SK-N-SH treated with all-trans-retinoic acid at 6 μM for 48 hours (cell line): Measurements from ENCODE around the gene DEFB114.

Source experiments
- ARNTL ChIP-seq: fragments of 450-650 bp; formaldehyde crosslinking; IDR thresholded peaks from 2 replicates; pipeline ENCODE4 v1.5.0; 2020; ENCODE audit warnings: low read depth, mild to moderate bottlenecking, moderate library complexity, borderline replicate concordance
- OSR1 ChIP-seq: fragments of 250-450 bp; sonication (Bioruptor Pico); IDR thresholded peaks from 2 replicates; pipeline ENCODE4 v1.8.0; 2022; ENCODE audit warnings: moderate library complexity, mild to moderate bottlenecking, inconsistent platforms
- PPARA ChIP-seq: fragments of 250-450 bp; sonication (Bioruptor Pico); IDR thresholded peaks from 2 replicates; pipeline ENCODE4 v1.5.0; 2020; ENCODE audit warnings: mild to moderate bottlenecking, borderline replicate concordance
- RARB ChIP-seq: fragments of 250-450 bp; sonication (Bioruptor Pico); IDR thresholded peaks from 2 replicates; pipeline ENCODE4 v1.8.0; 2021; ENCODE audit warnings: mild to moderate bottlenecking, moderate library complexity
- SNAI2 ChIP-seq: fragments of 250-450 bp; sonication (Bioruptor Pico); IDR thresholded peaks from 2 replicates; pipeline ENCODE4 v1.5.0; 2020; ENCODE audit warnings: mild to moderate bottlenecking, moderate library complexity
- TCF4 ChIP-seq: fragments of 250-450 bp; sonication (Bioruptor Pico); IDR thresholded peaks from 2 replicates; pipeline ENCODE4 v1.8.0; 2021; ENCODE audit warnings: mild to moderate bottlenecking, moderate library complexity, borderline replicate concordance
- TOX ChIP-seq: fragments of 250-450 bp; sonication (Bioruptor Pico); IDR thresholded peaks from 2 replicates; pipeline ENCODE4 v1.8.0; 2021; ENCODE audit warnings: mild to moderate bottlenecking, moderate library complexity, borderline replicate concordance
- ZFP3 ChIP-seq: fragments of 250-450 bp; sonication (Bioruptor Pico); IDR thresholded peaks from 2 replicates; pipeline ENCODE4 v1.5.0; 2020; ENCODE audit warnings: mild to moderate bottlenecking, moderate library complexity
- ZFP30 ChIP-seq: fragments of 450-650 bp; formaldehyde crosslinking; IDR thresholded peaks from 2 replicates; pipeline ENCODE4 v1.5.0; 2022; ENCODE audit warnings: mild to moderate bottlenecking, moderate library complexity
- ZNF565 ChIP-seq: fragments of 450-650 bp; formaldehyde crosslinking; conservative IDR thresholded peaks from 2 replicates; pipeline ENCODE4 v1.5.0; 2020; ENCODE audit warnings: low read depth, mild to moderate bottlenecking, moderate library complexity
- ZNF70 ChIP-seq: fragments of 450-650 bp; formaldehyde crosslinking; IDR thresholded peaks from 2 replicates; pipeline ENCODE4 v1.5.0; 2020; ENCODE audit warnings: mild to moderate bottlenecking, moderate library complexity
- TF ChIP-seq, protein P1 (sequence below): fragments of 250-450 bp; sonication (Bioruptor Pico); IDR thresholded peaks from 2 replicates; pipeline ENCODE4 v1.8.0; 2020; ENCODE audit warnings: mild to moderate bottlenecking, moderate library complexity, borderline replicate concordance
- TF ChIP-seq, protein P2 (sequence below): fragments of 250-450 bp; sonication (Bioruptor Pico); IDR thresholded peaks from 2 replicates; pipeline ENCODE4 v1.8.0; 2021; ENCODE audit warnings: low read depth, mild to moderate bottlenecking, moderate library complexity, borderline replicate concordance

DNA sequence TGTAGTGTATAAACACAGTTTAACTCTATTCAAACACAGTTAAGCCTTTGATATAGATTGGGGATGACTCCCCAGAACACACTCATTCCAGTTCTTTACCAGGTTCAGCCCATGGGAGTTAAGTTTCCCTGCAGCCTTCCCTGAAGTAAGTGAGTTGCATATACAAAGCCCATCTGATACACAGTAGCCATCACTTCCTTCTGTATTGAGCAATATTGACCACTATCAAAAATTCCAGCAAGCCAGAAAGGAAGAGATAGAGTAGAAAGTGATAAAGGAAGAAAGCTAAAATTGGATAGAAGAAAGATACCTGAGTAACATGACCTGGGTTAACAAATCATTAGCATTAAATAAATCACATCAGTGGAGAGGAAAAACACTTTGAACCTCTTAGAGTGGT, 34.6 kb downstream of the DEFB114 start:
- TF ChIP-seq ZNF565 (CRISPR knock-in tag) (no peak), ARNTL (no peak), OSR1 (CRISPR knock-in tag) (no peak), ZNF70 (no peak), ZFP30 (CRISPR knock-in tag) (no peak), PPARA (no peak), TCF4 (CRISPR knock-in tag) (no peak), TOX (no peak), SNAI2 (CRISPR knock-in tag) (no peak), RARB (CRISPR knock-in tag) (no peak), ZFP3 (CRISPR knock-in tag) (no peak)
- TF ChIP-seq, protein P1, sequence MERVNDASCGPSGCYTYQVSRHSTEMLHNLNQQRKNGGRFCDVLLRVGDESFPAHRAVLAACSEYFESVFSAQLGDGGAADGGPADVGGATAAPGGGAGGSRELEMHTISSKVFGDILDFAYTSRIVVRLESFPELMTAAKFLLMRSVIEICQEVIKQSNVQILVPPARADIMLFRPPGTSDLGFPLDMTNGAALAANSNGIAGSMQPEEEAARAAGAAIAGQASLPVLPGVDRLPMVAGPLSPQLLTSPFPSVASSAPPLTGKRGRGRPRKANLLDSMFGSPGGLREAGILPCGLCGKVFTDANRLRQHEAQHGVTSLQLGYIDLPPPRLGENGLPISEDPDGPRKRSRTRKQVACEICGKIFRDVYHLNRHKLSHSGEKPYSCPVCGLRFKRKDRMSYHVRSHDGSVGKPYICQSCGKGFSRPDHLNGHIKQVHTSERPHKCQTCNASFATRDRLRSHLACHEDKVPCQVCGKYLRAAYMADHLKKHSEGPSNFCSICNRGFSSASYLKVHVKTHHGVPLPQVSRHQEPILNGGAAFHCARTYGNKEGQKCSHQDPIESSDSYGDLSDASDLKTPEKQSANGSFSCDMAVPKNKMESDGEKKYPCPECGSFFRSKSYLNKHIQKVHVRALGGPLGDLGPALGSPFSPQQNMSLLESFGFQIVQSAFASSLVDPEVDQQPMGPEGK (CRISPR knock-in tag): no peak
- TF ChIP-seq, protein P2, sequence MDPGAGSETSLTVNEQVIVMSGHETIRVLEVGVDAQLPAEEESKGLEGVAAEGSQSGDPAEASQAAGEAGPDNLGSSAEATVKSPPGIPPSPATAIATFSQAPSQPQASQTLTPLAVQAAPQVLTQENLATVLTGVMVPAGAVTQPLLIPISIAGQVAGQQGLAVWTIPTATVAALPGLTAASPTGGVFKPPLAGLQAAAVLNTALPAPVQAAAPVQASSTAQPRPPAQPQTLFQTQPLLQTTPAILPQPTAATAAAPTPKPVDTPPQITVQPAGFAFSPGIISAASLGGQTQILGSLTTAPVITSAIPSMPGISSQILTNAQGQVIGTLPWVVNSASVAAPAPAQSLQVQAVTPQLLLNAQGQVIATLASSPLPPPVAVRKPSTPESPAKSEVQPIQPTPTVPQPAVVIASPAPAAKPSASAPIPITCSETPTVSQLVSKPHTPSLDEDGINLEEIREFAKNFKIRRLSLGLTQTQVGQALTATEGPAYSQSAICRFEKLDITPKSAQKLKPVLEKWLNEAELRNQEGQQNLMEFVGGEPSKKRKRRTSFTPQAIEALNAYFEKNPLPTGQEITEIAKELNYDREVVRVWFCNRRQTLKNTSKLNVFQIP (CRISPR knock-in tag): no peak
